Omental fat pad (tissue), 4 donors: ENCODE measurements around the gene EP400. TPM values are rescaled to one million over a fixed set of nuclear protein-coding genes. Genes with fewer than 3 reads are reported as not detected.

Source experiments
- ATAC-seq: fragments of 150-250 bp; one replicate; pipeline ENCODE4 v1.9.1; 2016; ENCODE audit warnings: mild to moderate bottlenecking, moderate library complexity; ENCODE audit not compliant: low FRiP score
- DNase-seq: peaks from one replicate; pipeline ENCODE4 v3.0.0-alpha.2; 2019; ENCODE audit warnings: low spot score
- total RNA-seq, 4 donors: library from RNA; depleted of rRNA; stranded (reverse); fragments of >200 nt; gene quantifications; one replicate each; pipeline ENCODE4 v1.1.0, GENCODE V29; 2016
- TF ChIP-seq, protein P1 (sequence below), 3 donors: fragments of 450-650 bp; IDR thresholded peaks; one replicate each; pipeline ENCODE4 v1.5.1; 2016 to 2017; ENCODE audit warnings: antibody characterized with exemption in 3 of 3, mild to moderate bottlenecking in 3 of 3, moderate library complexity in 2 of 3

Gene EP400
- total RNA-seq, 4 donors from 2014 or later = 16.1 to 34.2 (median 24.7) TPM

GRCh38 chr12:131914179-131914702 is 35.5 kb upstream of the EP400 start:
- DNase-seq = no peak
- ATAC-seq = no peak
- TF ChIP-seq, protein P1, sequence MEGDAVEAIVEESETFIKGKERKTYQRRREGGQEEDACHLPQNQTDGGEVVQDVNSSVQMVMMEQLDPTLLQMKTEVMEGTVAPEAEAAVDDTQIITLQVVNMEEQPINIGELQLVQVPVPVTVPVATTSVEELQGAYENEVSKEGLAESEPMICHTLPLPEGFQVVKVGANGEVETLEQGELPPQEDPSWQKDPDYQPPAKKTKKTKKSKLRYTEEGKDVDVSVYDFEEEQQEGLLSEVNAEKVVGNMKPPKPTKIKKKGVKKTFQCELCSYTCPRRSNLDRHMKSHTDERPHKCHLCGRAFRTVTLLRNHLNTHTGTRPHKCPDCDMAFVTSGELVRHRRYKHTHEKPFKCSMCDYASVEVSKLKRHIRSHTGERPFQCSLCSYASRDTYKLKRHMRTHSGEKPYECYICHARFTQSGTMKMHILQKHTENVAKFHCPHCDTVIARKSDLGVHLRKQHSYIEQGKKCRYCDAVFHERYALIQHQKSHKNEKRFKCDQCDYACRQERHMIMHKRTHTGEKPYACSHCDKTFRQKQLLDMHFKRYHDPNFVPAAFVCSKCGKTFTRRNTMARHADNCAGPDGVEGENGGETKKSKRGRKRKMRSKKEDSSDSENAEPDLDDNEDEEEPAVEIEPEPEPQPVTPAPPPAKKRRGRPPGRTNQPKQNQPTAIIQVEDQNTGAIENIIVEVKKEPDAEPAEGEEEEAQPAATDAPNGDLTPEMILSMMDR (IDR thresholded peaks at IDR 0.05) = no peak

- ATAC-seq = no peak
- TF ChIP-seq, protein P1 (IDR thresholded peaks at IDR 0.05) = no peak
- no peak for DNase-seq
Measured at GRCh38 chr12:131915000-131915689, 34.6 kb upstream of the EP400 start.

GRCh38 chr12:131915823-131916222 is 33.9 kb upstream of the EP400 start:
- TF ChIP-seq, protein P1 (IDR thresholded peaks at IDR 0.05) = no peak
- DNase-seq (no peak), ATAC-seq (no peak)

DNA sequence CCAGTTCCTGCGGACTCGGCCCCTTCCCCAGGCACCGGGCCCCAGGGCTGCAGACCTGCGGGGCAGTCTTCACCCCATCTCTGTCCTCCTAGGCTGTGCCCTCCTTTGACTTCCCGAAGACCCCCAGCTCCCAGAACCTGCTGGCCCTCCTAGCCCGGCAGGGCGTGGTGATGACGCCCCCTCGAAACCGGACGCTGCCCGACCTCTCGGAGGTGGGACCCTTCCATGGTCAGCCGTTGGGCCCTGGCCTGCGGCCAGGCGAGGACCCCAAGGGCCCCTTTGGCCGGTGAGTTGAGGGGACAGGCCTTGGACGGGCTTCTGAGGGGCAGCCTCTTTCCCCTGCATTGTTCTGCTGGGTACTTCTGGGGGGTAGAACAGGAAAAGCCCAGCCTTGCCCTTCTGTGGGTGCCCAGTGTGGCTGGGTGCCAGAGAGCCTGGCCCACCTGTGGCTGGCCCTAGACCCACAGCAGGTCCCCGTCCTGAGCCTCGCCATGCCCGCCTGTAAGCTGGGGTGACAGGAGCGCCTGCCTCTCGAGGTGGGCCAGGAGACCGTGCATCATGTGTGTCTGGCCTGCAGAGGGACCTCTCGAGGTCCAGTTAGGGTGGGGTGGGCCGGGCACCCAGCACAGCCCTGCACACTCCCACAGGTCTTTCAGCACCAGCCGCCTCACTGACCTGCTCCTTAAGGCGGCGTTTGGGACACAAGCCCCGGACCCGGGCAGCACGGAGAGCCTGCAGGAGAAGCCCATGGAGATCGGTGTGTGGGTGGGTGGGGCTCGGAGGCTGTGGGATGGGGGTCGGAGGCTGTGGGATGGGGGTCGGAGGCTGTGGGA is 33.2 kb upstream of the EP400 start:
- DNase-seq (no peak), ATAC-seq (no peak)
- TF ChIP-seq, protein P1 (IDR thresholded peaks at IDR 0.05) = no peak

- ATAC-seq (no peak), DNase-seq (no peak)
- TF ChIP-seq, protein P1 (IDR thresholded peaks at IDR 0.05) = no peak
Measured at GRCh38 chr12:131917139-131917710, 32.5 kb upstream of the EP400 start.

GRCh38 chr12:131917711-131918306 is 31.9 kb upstream of the EP400 start:
- ATAC-seq (no peak), DNase-seq (no peak)
- TF ChIP-seq, protein P1 (IDR thresholded peaks at IDR 0.05) = no peak
